HG02642 (cell line): ENCODE data around the gene OLFML3.

Experiments
- ATAC-seq: cut with Tn5 transposase; IDR thresholded peaks from one replicate; pipeline ENCODE4 v1.9.1; 2021; ENCODE audit warnings: mild to moderate bottlenecking; ENCODE audit not compliant: unreplicated experiment, poor library complexity

Gene OLFML3

DNA sequence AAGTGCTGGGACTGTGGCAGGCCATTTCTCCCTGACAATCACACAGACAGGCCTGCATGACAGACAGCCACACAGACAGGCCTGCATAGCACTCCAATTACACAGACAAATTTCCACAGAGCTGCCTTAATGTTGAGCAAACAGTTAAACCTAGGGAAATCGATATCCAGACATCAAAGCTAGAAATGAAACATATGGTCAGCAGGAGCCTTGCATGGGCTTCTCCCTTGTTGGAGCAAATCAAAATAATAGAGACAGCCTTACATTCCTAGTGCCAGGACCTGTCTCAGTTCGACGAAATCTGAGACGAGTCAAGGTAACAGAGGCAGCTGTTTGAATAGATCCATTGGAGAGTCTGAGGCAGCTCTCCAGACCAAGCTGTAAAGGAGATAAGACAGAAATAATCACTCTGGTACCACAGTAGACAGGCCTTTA is 42.4 kb downstream of the OLFML3 start:
- no peak for ATAC-seq

DNA sequence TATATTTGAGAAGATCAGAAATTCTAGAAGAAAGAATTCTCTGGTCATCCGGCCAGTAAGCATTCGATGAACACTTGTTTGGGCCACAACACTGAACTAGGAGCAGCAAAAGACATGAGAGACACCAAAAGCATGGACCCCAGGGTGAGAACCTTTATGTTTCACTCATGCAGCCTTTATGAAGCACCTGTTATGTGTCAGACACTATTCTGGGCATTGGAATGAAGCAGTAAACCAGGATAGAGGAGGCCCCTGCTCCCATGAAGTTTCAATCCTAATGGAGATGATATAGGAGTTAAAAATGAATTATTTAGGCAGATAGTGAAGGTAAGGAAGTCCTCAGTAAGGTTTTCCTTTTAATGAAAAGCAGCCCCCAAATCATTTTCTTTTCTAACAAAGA is 43.6 kb downstream of the OLFML3 start:
- ATAC-seq, result no peak

DNA sequence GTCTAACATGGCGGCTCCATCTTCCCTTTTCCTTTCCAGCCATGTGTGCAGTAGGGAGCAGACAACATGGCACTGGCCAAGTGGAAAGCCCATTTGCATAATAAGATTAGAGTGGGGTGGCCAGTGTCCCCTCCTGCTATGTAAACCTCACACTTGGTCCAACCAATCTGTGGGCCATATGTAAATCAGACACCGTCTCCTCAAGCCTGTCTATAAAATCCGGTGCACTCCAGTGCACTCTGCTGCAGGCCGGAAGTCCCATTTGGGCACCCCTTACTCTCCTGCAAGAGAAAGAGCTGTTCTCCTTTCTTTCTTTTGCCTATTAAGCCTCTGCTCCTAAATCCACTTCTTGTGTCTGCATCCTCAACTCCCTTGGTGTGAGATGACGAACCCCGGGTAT is 44.1 kb downstream of the OLFML3 start:
- ATAC-seq, result no peak

DNA sequence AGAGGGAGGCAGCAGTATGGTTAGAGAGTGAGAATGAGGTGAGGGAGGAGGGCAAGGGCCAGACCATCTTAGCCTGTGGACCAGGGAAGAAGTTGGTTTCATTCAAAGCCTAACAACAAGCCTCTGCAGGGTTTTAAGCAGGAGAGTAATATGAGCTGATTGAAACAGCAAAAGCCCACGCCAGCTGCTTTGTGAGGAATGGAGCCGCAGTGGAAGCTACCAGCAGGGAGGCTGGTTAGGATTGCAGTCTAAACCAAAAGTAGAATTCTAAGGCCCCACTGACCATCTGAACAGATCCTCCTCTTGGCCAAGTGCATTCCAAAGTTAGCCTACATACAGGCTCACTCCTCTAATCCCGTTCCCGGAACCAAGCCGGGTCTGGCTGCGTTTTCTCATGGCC is 44.8 kb downstream of the OLFML3 start:
- no peak for ATAC-seq

DNA sequence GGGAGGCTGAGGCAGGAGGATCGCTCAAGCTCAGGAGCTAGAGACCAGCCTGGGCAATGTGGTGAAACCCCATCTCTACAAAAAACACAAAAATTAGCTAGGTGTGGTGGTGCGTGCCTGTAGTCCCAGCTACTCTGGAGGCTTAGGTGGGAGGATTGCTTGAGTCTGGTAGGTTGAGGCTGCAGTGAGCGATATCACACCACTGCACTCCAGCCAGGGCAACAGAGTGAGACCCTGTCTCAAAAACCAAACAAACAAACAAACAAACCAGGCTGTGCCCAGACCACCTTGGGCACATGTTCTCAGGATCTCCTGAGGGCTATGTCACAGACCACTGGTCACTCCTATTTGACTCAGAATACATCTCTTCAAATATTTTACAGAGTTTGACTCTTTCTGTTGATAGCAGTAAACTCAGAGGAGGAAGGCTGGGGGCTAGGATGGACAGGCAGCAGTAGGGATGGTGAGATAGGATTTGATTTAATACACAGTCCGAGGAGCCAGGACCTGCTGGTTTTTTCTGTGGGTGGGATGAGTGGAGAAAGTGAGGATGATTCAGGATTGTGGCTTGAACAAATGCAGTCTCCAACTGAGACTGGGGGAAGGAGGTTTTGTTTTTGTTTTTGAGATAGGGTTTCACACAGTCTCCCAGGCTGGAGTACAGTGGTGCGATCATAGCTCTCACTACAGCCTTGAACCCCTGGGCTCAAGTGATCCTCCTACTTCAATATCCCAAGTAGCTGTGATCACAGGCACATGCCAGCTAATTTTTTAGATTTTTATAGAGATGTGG is 46.5 kb downstream of the OLFML3 start:
- no peak for ATAC-seq

DNA sequence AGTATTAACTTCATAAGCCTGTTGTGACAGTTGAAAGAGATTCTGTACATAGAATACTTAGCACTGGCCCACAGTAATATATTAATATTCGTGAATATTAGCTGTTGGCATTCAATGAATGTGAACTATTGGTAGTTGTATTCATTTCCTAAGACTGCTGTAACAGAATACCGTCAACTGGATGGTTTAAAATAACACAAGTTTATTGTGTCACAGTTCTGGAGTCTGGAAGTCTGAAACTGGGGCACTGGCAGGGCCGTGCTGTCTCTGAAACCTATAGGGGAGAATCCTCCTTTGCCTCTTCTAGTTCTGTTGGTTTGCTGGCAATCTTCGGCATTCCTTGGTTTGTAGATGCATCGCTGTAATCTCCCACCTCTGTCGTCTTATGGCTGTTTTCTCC is 47.5 kb downstream of the OLFML3 start:
- no peak for ATAC-seq
